HEK293 (cell line): ENCODE data around the gene MGAT4B.

ENCODE experiments used
- CTCF ChIA-PET: fragments of 350-600 bp; formaldehyde crosslinking; extraction: SDS; loops from one replicate; lab custom pipeline; 2021; ENCODE audit warnings: antibody characterized with exemption; lab: Yijun Ruan, JAX
- POLR2A ChIA-PET: fragments of 300-600 bp; formaldehyde crosslinking; extraction: SDS; loops from one replicate; lab custom pipeline; 2020; ENCODE audit warnings: antibody characterized with exemption, inconsistent platforms; lab: Yijun Ruan, JAX
- H3K27ac ChIP-seq: fragments of 200-500 bp; sonication (Bioruptor generic); 2 replicates; pipeline ENCODE4 v1.5.1; 2014; ENCODE audit warnings: low read depth, low read length, control low read depth, inconsistent platforms; ENCODE audit errors: extremely low read depth
- H3K36me3 ChIP-seq, 2 experiments: fragments of 200-500 bp in 1 of 2; sonication (Bioruptor generic) in 1 of 2; 1 replicate in 1 of 2; 2 replicates in 1 of 2; pipeline ENCODE4 v1.5.1; 2014 to 2017; ENCODE audit warnings: inconsistent platforms in 2 of 2, low read length in 2 of 2; ENCODE audit not compliant: control insufficient read depth in 2 of 2, insufficient read depth in 1 of 2
- H3K4me1 ChIP-seq: fragments of 200-500 bp; sonication (Bioruptor generic); 2 replicates; pipeline ENCODE4 v1.5.1; 2014; ENCODE audit warnings: mild to moderate bottlenecking, low read length, inconsistent platforms; ENCODE audit not compliant: control insufficient read depth, insufficient read depth
- H3K4me3 ChIP-seq: 2 replicates; pipeline ENCODE4 v1.5.1; 2011; ENCODE audit warnings: low read depth, mild to moderate bottlenecking, control low read depth, low read length, moderate library complexity
- H3K9me3 ChIP-seq: fragments of 200-500 bp; sonication (Bioruptor generic); 2 replicates; pipeline ENCODE4 v1.5.1; 2014; ENCODE audit warnings: low read depth, low read length, inconsistent platforms; ENCODE audit not compliant: control insufficient read depth, insufficient read depth
- HIC1 ChIP-seq: fragments of 450-650 bp; formaldehyde crosslinking; IDR thresholded peaks from 2 replicates; pipeline ENCODE4 v1.5.1; 2016; ENCODE audit warnings: missing biosample characterization, missing genetic modification characterization
- HOXA7 ChIP-seq: sonication (generic); formaldehyde crosslinking; IDR thresholded peaks from 2 replicates; pipeline ENCODE4 v1.8.1; 2022; ENCODE audit warnings: missing genetic modification reagents, borderline replicate concordance
- PBX3 ChIP-seq: sonication (generic); formaldehyde crosslinking; IDR thresholded peaks from 2 replicates; pipeline ENCODE4 v1.8.1; 2022; ENCODE audit warnings: mild to moderate bottlenecking, moderate library complexity, missing genetic modification reagents
- PRDM2 ChIP-seq: fragments of 450-650 bp; formaldehyde crosslinking; IDR thresholded peaks from 2 replicates; pipeline ENCODE4 v1.5.1; 2016; ENCODE audit warnings: missing biosample characterization, missing genetic modification characterization, borderline replicate concordance
- YY1 ChIP-seq: fragments of 450-650 bp; formaldehyde crosslinking; IDR thresholded peaks from 2 replicates; pipeline ENCODE4 v1.5.1; 2018; ENCODE audit warnings: missing biosample characterization, missing genetic modification characterization
- ZIC2 ChIP-seq: fragments of 450-650 bp; formaldehyde crosslinking; IDR thresholded peaks from 2 replicates; pipeline ENCODE4 v1.5.1; 2016; ENCODE audit warnings: missing biosample characterization, missing genetic modification characterization
- ZNF10 ChIP-seq: fragments of 450-650 bp; formaldehyde crosslinking; IDR thresholded peaks from 2 replicates; pipeline ENCODE4 v1.5.1; 2017; ENCODE audit warnings: missing biosample characterization, missing genetic modification characterization
- ZNF121 ChIP-seq: fragments of 450-650 bp; formaldehyde crosslinking; IDR thresholded peaks from 2 replicates; pipeline ENCODE4 v1.5.1; 2016; ENCODE audit warnings: missing biosample characterization, missing genetic modification characterization
- ZNF211 ChIP-seq: fragments of 450-650 bp; formaldehyde crosslinking; IDR thresholded peaks from 2 replicates; pipeline ENCODE4 v1.5.1; 2016; ENCODE audit warnings: low read depth, missing biosample characterization, missing genetic modification characterization
- ZNF223 ChIP-seq: fragments of 450-650 bp; formaldehyde crosslinking; IDR thresholded peaks from 2 replicates; pipeline ENCODE4 v1.5.1; 2016; ENCODE audit warnings: missing biosample characterization, missing genetic modification characterization
- ZNF350 ChIP-seq: fragments of 450-650 bp; formaldehyde crosslinking; IDR thresholded peaks from 2 replicates; pipeline ENCODE4 v1.5.0; 2017; ENCODE audit warnings: missing biosample characterization, mild to moderate bottlenecking, missing genetic modification characterization
- ZNF426 ChIP-seq: fragments of 450-650 bp; formaldehyde crosslinking; IDR thresholded peaks from 2 replicates; pipeline ENCODE4 v1.5.1; 2017; ENCODE audit warnings: missing biosample characterization, missing genetic modification characterization, mild to moderate bottlenecking, inconsistent platforms, moderate library complexity
- ZNF549 ChIP-seq: fragments of 450-650 bp; IDR thresholded peaks from 2 replicates; pipeline ENCODE4 v1.5.1; 2018; ENCODE audit warnings: missing biosample characterization, missing genetic modification characterization, mild to moderate bottlenecking, inconsistent platforms, moderate library complexity
- ZNF600 ChIP-seq: fragments of 450-650 bp; formaldehyde crosslinking; IDR thresholded peaks from 2 replicates; pipeline ENCODE4 v1.5.1; 2016; ENCODE audit warnings: missing biosample characterization, missing genetic modification characterization
- ZNF626 ChIP-seq: fragments of 450-650 bp; sonication (Bioruptor Pico); formaldehyde crosslinking; IDR thresholded peaks from 2 replicates; pipeline ENCODE4 v1.5.1; 2018; ENCODE audit warnings: missing biosample characterization, missing genetic modification characterization, inconsistent platforms
- ZNF701 ChIP-seq: fragments of 450-650 bp; formaldehyde crosslinking; IDR thresholded peaks from 2 replicates; pipeline ENCODE4 v1.5.1; 2016; ENCODE audit warnings: missing biosample characterization, missing genetic modification characterization
- TF ChIP-seq, protein P1 (sequence below): fragments of 450-650 bp; formaldehyde crosslinking; IDR thresholded peaks from 2 replicates; pipeline ENCODE4 v1.5.1; 2016; ENCODE audit warnings: missing biosample characterization, missing genetic modification characterization
- TF ChIP-seq, protein P2 (sequence below): fragments of 450-650 bp; formaldehyde crosslinking; IDR thresholded peaks from 2 replicates; pipeline ENCODE4 v1.5.1; 2016; ENCODE audit warnings: missing biosample characterization, missing genetic modification characterization

MGAT4B gene

GRCh38 chr5:179820483-179821297 lies 14.0 kb upstream of the MGAT4B start, which contains the start of gene SQSTM1 (continued):
- peak; percentile 70 for TF ChIP-seq ZIC2 (tag by site-specific recombination)
- TF ChIP-seq, protein P1, sequence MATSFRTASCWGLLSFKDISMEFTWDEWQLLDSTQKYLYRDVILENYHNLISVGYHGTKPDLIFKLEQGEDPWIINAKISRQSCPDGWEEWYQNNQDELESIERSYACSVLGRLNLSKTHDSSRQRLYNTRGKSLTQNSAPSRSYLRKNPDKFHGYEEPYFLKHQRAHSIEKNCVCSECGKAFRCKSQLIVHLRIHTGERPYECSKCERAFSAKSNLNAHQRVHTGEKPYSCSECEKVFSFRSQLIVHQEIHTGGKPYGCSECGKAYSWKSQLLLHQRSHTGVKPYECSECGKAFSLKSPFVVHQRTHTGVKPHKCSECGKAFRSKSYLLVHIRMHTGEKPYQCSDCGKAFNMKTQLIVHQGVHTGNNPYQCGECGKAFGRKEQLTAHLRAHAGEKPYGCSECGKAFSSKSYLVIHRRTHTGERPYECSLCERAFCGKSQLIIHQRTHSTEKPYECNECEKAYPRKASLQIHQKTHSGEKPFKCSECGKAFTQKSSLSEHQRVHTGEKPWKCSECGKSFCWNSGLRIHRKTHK = no peak

- Histone ChIP-seq H3K4me3 (peak overlapping the region; percentile 83), H3K9me3 (no peaks in the 10 kb centered on the region)
- TF ChIP-seq PBX3 (0 out of 2 replicates have a peak, but pooled peaks have one; percentile 14), YY1 (tag by site-specific recombination) (no peak), ZNF350 (tag by site-specific recombination) (no peak), ZNF626 (tag by site-specific recombination) (no peak), HOXA7 (CRISPR knock-in tag) (no peak), ZNF600 (tag by site-specific recombination) (peak; percentile 57; the same call in 1 of the 2 replicates), ZNF426 (tag by site-specific recombination) (no peak), ZNF10 (tag by site-specific recombination) (peak; percentile 72), ZNF121 (tag by site-specific recombination) (no peak), ZNF223 (tag by site-specific recombination) (no peak), ZNF549 (no peak), HIC1 (peak; percentile 88), PRDM2 (tag by site-specific recombination) (0 out of 2 replicates have a peak, but pooled peaks have one; percentile 47), ZNF211 (tag by site-specific recombination) (no peak), ZNF701 (no peak)
- TF ChIP-seq, protein P2, sequence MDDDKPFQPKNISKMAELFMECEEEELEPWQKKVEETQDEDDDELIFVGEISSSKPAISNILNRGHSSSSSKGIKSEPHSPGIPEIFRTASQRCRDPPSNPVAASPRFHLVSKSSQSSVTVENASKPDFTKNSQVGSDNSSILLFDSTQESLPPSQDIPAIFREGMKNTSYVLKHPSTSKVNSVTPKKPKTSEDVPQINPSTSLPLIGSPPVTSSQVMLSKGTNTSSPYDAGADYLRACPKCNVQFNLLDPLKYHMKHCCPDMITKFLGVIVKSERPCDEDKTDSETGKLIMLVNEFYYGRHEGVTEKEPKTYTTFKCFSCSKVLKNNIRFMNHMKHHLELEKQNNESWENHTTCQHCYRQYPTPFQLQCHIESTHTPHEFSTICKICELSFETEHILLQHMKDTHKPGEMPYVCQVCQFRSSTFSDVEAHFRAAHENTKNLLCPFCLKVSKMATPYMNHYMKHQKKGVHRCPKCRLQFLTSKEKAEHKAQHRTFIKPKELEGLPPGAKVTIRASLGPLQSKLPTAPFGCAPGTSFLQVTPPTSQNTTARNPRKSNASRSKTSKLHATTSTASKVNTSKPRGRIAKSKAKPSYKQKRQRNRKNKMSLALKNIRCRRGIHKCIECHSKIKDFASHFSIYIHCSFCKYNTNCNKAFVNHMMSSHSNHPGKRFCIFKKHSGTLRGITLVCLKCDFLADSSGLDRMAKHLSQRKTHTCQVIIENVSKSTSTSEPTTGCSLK (tag by site-specific recombination) = no peak
- TF ChIP-seq, all 188 proteins: peak for 5
- CTCF ChIA-PET = no interaction called here
- Histone ChIP-seq H3K27ac (peak overlapping the region; percentile 92), H3K36me3 (peaks cover 5 to 41% of the 10 kb centered on the region in 2 experiments; a peak in 2 of 3 replicates), H3K4me1 (peaks cover 19% of the 10 kb centered on the region)
- POLR2A ChIA-PET = interaction anchor here (0.6 to 1.7 kb wide), 13 partner anchors 9 to 193 kb away, joined by 3 to 28 read pairs (median 4); partner anchors contain the start of genes LTC4S, MAML1, MGAT4B and MRNIP
These were observed 13.4 kb upstream of the MGAT4B start for GRCh38 chr5:179820127-179820482.
